HG02884 (cell line): ENCODE measurements around the gene PHC3.

ENCODE experiments used
- ATAC-seq: cut with Tn5 transposase; IDR thresholded peaks from one replicate; pipeline ENCODE4 v1.9.1; 2021; ENCODE audit warnings: mild to moderate bottlenecking, moderate library complexity; ENCODE audit not compliant: unreplicated experiment

PHC3 gene

DNA sequence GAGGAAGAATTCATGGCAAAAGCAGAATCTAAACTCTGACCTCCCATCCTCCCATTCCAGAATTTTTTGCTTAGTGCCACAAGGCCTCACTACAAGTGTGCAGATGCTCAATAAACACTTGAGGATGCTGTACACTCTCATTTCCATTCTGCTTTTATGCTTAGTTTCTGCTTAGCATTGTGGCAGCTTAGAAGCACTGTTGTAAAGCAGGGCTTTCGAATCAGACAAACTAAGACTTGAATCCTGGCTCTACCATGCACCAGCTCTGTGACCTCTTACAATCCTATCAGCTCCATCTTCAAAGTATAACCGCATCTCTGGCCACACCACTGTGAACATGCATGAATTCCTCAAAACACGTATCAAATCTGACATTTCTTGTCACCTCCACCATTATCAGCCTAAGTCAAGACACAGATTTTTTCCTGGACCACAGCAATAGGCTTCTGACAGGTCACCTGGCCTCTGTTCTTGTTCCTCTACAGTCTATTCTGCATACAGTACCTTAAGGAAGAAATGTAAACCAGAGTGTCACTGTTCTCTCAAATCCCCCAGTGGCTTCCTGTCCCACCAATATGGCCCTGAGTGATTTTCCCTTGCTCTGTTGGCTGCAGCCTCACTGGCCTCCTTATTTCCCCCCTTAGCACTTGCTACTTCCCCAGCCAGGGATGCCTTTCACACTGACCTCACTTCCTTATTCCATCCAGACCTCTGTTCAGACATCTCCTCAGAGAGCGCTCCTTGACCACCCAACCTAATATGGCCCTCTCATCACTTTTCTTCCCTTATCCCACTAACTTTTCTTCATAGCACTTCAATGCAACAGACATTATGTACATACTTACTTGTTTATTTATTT lies 8.1 kb upstream of the PHC3 start:
- ATAC-seq, result no peak

- ATAC-seq, result peak; percentile 26
These were observed 1.2 kb downstream of the PHC3 start for GRCh38 chr3:170180079-170180907.

GRCh38 chr3:170179432-170179831 lies 2.1 kb downstream of the PHC3 start:
- ATAC-seq, result no peak

DNA sequence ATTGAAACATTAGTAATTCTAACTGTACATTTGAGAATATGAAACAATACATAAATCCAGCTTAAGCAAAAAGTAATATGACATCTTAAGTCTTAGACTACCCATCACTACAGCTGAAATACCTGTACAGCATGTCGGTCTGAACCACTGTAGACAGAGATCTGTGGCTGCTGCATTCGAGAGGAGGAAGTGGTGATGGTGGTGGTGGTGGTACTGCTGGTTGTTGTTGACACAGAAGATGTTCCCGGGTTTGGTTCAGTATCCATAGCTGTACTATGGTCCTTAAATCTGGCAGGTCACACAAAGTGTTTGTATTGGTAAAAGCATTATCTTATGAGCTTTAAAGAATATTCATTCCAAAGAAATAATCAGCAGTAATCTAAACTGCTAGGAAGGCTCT lies 2.9 kb downstream of the PHC3 start:
- no peak for ATAC-seq

- ATAC-seq, result peak; percentile 82
These were observed 10.0 kb downstream of the PHC3 start for GRCh38 chr3:170171563-170171962.

DNA sequence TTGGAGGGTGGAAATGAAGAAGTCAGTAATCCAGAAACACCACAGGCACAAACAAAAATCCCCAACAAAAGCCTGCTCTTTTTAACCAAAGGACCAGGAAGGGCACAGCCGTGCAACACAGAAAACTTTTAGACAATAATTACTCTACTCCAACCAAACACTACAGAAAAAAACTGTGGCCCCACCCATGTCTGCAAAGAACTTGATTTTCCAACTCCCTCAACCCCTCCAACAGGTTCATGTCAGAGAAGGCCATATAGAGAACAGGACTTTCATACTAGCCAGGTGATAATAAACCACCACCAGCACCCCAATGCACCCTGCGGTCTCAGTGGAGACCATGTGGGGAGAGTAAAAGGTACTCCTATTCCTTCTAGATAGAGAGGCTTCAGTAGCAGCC lies 16.8 kb downstream of the PHC3 start:
- ATAC-seq, result no peak

DNA sequence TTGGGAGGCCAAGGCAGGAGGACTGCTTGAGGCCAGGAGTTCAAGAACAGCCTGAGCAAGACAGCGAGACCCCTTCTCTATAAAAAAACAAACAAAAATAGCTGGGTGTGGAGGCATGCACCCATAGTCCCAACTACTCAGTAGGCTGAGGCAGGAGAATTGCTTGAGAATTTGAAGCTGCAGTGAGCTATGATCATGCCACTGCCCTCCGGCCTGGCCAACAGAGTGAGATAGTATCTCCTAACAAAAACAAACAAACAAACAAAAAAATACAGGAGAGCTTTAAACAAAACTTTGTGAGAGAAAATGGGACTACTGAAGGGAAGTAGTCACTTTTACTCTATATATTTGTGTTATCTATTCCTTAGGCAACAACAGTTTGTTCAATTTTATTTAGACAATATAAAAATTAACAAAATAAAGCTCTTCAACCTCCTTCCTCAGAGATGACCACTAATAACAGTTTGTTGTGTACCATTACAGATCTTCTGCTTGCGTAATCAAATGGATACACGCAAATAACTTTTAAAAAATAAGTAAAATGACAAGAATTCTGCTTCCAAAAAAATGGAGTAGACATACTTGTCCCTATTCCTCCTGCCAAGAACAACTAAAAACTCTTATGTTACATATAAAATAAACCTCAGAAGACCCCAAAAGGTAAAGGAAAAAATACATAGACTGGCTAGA lies 17.4 kb downstream of the PHC3 start:
- ATAC-seq, result no peak

GRCh38 chr3:170162630-170163029 lies 18.9 kb downstream of the PHC3 start:
- no peak for ATAC-seq

GRCh38 chr3:170162052-170162451 lies 19.5 kb downstream of the PHC3 start:
- no peak for ATAC-seq

DNA sequence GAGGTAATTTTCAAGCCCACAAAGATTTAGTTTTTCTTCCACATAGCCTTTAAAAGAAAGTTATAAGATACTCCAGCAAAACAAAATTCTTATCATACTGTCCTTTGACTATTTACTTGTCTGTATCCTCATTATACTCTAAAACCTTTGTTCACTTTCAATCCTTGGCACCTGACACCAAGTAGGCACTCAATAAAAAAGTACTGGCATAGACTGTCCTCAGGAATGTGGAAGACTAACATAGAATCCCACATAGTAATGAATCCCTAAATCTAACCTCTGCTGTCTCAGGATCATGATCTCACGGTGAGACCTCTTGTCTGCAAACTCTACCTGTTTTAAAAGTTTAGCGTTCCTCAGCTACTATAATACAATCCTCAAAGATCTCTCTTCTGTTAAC lies 21.6 kb downstream of the PHC3 start:
- ATAC-seq, result no peak

DNA sequence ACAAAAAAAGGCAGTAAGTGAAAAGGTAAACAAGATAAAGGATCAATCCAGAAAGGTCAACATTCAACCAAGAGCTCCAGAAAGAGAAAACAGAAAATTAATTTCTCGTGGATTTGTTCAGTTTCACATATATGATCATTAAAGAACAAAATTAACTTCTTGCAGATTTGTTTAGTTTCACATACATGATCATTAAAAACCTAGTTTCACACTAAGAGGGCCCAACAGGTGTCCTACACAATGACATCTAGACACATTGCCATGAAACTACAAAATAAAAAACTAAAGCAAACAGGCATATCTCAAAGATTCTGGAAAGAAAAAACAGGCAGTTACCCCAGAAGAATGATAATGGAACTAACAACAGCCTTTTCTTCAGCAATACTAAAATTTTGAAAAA lies 22.1 kb downstream of the PHC3 start:
- no peak for ATAC-seq

- ATAC-seq, result no peak
These were observed 25.9 kb downstream of the PHC3 start for GRCh38 chr3:170155604-170156003.

DNA sequence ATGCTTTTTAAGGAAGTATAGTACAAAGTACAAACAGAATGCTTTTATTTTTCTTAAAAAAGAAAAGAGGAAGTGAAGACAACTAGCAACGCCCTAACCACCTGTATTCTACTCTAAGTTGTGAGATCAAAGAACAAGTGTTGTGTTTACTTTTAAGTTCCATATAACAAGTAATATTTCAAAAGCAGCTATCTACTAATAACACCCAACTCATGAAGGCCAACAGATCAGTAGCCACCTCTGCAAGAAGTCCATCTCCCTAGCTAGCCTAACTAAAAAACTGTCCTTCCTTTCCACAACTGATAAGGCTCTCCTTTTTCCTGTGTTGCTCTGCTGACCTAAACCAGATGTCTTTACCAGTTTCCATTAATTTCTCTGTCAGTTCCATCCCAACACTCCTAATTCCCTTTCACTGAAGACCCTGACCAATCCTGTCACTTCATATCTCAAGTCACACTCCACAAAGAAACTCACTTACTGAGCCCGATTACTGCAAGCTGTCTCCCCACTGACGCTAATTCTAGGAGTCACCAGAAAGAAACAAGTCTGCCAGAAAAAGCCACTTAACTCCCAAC lies 26.9 kb downstream of the PHC3 start:
- ATAC-seq, result peak; percentile 90

DNA sequence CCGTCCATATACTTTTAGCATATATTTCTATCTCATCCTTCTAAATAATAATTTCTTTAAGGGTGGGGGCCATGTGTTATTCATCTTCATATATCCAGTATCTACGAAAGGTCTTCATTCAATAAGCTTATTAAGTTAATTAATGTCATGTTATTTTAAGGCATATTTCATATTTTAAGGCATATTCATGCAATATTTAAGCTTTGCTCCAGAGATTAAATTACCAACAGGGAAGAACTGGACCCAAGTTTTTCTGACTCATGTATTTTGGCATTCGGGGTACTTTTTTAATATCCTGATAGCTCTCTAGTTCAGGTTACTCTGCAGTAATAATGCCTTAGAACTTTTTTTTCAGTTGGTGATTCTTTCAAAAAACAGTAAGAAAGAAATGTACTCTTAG lies 27.4 kb downstream of the PHC3 start:
- ATAC-seq, result peak; percentile 20

DNA sequence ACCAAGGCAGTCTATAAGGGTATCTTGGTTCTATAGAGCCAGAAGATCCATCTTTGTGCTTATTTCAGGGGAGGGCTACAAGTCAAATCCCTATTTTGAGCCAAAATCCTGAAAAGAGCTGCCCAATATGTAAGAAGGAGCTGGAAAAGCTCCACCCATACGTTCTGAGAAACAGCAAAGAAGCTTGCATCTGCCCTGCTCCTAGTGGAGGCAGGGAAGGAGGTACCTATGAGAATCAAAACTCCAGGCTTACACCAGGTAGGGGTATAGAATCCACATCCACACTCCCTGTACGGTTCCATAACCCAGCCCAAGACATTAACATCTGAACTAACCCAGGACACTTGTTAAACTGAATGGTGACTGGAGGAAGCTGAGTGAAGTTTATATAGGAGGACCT lies 30.0 kb downstream of the PHC3 start:
- no peak for ATAC-seq

DNA sequence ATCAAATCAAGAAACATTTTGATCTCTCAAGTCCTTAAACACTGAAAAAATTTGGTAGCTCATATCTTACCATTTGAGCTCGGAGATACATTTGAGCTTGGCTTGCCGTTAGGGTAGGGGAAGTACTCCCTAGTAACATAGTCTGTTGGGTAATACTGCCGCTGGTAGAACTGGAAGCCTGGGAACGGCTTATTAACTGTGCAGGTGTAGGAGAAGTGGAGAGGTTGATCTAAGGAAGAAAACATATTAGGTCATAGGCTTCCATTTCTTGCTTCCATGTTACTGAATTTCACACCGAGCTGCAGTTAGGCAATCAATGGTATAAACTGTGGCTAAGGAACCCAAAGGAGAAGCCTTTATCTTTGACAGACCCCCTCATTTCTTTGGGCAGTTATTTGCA lies 32.5 kb downstream of the PHC3 start:
- ATAC-seq, result no peak

DNA sequence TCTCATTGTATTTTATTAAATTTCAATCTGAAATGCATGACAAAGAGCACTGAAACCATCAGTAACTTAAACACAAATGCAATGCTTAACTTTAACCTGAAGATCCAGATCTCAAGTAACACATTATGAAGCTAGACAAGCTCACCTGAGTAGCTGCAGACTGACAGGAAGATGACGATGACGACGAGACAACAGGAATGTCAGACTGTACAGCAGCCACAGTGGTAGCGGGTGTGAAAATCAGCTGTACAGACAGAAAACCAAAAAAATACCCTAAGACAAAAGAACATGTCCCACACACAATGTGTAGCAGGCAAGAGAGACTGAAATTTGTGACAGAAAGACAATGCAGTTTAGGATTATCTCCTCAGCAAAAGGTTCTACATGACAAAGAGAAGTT lies 36.3 kb downstream of the PHC3 start:
- ATAC-seq, result no peak

- peak; percentile 90 for ATAC-seq
These were observed 37.1 kb downstream of the PHC3 start for GRCh38 chr3:170144437-170144843.

- no peak for ATAC-seq
These were observed 39.2 kb downstream of the PHC3 start for GRCh38 chr3:170142373-170142772.

DNA sequence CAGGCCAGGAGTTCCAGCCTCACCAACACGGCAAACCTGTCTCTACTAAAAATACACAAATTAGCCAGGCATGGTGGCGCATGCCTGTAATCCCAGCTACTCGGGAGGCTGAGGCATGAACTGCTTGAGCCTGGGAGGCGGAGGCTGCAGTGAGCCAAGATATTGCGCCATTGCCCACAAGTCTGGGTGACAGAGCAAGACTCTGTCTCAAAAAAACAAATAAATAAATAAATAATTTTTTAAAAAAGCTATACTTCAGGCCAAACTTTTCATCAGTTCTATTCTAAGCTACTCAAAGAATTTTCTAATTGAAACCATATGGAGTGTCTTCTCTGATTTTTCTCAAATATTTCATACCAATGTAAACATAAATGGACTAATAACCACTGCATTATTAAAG lies 43.5 kb downstream of the PHC3 start:
- no peak for ATAC-seq

DNA sequence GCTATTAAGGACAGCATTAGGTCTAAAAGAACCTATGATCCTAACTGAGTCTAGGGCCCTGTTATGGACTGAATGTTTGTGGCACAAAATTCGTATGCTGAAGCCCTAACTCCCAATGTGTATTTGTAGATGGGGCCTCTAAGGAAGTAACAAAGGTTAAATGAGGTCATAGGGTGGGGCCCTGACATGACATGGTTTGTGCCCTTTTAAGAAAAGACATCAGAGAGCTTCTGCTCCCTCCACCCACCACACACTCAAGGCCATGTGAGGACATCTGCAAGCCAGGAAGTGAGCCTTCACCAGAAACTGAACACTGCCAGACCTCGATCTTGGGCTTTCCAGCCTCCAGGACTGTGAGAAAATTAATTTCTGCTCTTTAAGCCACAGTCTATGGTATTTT lies 49.2 kb downstream of the PHC3 start:
- ATAC-seq, result no peak
